Stimulated activated CD4-positive, alpha-beta T cell treated with anti-CD3 and anti-CD28 coated beads, Interleukin-2, amount 100 ng/mL, for 48 hours (primary cell): ENCODE measurements around the gene MMP21.
A peak's percentile ranks its signal among the peaks of the same experiment; 100 is the strongest.

Source experiments
- DNase-seq, 2 donors: peaks; one replicate each; pipeline ENCODE4 v3.0.0-alpha.2; 2020

MMP21 gene

GRCh38 chr10:125775491-125776106 lies at the start of gene MMP21:
Gene MMP21, minus strand, starts transcription at chr10:125775821. Its CDS starts 0 bp downstream, at chr10:125775821.
- DNase-seq = no peak

- no peak for DNase-seq
These were observed 49.1 kb upstream of the MMP21 start for GRCh38 chr10:125824736-125825135.

- peak in 1 of 2 donors; percentile 7 for DNase-seq
These were observed 48.1 kb upstream of the MMP21 start for GRCh38 chr10:125823663-125824251.

GRCh38 chr10:125822878-125823662 lies 47.4 kb upstream of the MMP21 start, which contains the start of the genes BCCIP and UROS:
Gene BCCIP, plus strand, starts transcription at chr10:125823546. Its CDS starts 12 bp downstream, at chr10:125823558.
Gene UROS, minus strand, starts transcription at chr10:125823258. Its CDS starts 6,759 bp downstream, at chr10:125816499.
- DNase-seq = peak; percentile 79 to 85

- DNase-seq = no peak
These were observed 45.1 kb upstream of the MMP21 start for GRCh38 chr10:125820701-125821100.

- DNase-seq = no peak
These were observed 41.8 kb upstream of the MMP21 start for GRCh38 chr10:125817337-125817946.

GRCh38 chr10:125816548-125816947 lies 40.9 kb upstream of the MMP21 start:
- no peak for DNase-seq

GRCh38 chr10:125815764-125816163 lies 40.1 kb upstream of the MMP21 start:
- no peak for DNase-seq

- no peak for DNase-seq
These were observed 36.6 kb upstream of the MMP21 start for GRCh38 chr10:125812128-125812750.

GRCh38 chr10:125811251-125811650 lies 35.6 kb upstream of the MMP21 start:
- DNase-seq = no peak

- DNase-seq = no peak
These were observed 32.4 kb upstream of the MMP21 start for GRCh38 chr10:125808047-125808446.

- DNase-seq = no peak
These were observed 27.1 kb upstream of the MMP21 start for GRCh38 chr10:125802739-125803138.

- no peak for DNase-seq
These were observed 26.5 kb upstream of the MMP21 start for GRCh38 chr10:125802131-125802530.

- DNase-seq = no peak
These were observed 26.0 kb upstream of the MMP21 start for GRCh38 chr10:125801574-125801973.

GRCh38 chr10:125799451-125800182 lies 24.0 kb upstream of the MMP21 start:
- DNase-seq = no peak

- no peak for DNase-seq
These were observed 22.5 kb upstream of the MMP21 start for GRCh38 chr10:125797994-125798662.

GRCh38 chr10:125797424-125797823 lies 21.8 kb upstream of the MMP21 start:
- no peak for DNase-seq

- no peak for DNase-seq
These were observed 20.1 kb upstream of the MMP21 start for GRCh38 chr10:125795637-125796190.

GRCh38 chr10:125795128-125795527 lies 19.5 kb upstream of the MMP21 start:
- no peak for DNase-seq

- DNase-seq = no peak
These were observed 17.0 kb upstream of the MMP21 start for GRCh38 chr10:125792342-125793300.
